Measurements from ENCODE around the gene ZNF133. TPM values are rescaled to one million over a fixed set of nuclear protein-coding genes. Genes with fewer than 3 reads are reported as not detected.
"Not testable (repeated sequence)": the region's sequence is repeated elsewhere in the genome, so short reads cannot be mapped to it uniquely, and the experiment has no call there.

The ZNF133 gene
- polyA plus RNA-seq (ENCODE audit: insufficient read length in 4 of 4), result 10 to 100 TPM; 24.9 to 36.3 (median 27.5) TPM

DNA sequence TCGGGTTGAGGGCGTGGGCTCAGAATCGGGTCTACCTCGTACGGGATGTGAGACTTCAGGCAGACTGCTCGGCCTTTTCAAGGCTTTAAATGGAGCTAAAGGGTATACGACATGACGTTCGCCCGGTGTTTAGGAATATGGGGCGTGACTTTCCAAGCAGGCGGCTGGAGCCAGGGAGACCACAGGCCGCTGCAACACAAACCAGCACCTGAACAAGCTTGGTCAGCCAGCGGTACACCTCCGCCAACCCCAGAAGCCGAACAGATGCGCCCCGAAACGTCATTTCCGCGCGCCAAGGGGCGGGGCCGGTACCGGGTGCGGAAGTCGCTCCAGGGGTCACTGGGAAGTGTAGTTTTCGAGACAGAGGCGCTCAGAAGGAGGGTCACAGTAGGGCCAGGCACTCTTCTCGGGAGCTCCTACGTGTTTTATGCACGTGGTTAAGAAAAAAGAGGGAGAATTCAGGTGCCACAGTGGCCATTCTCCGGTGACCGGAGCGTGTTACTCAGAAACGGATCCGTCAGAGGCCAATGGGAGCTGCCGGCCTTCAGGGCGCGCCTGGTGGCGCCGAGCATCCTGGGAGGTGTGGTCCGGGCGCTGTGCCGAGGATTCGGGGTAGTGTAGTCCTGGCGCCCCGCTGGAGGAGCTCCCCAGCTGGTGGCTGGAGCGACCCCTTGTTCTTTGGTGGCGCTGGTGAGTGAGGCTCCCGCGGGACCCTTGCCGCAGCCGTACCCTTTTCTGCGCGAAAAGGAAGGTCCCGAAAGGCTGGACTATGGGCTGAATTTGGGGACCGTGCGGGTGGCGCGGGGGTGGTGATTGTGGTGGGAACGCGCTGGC, at the start of gene ZNF133:
TSS of gene ZNF133 (plus strand) at position 613 of the 834 bp plus-strand sequence. CDS start 17,160 bp downstream, outside the sequence.
- DNase-seq (ENCODE audit: low read depth in 4 of 4, low spot score in 3 of 4), result peak; percentile 94 to 97 (median 94)

DNA sequence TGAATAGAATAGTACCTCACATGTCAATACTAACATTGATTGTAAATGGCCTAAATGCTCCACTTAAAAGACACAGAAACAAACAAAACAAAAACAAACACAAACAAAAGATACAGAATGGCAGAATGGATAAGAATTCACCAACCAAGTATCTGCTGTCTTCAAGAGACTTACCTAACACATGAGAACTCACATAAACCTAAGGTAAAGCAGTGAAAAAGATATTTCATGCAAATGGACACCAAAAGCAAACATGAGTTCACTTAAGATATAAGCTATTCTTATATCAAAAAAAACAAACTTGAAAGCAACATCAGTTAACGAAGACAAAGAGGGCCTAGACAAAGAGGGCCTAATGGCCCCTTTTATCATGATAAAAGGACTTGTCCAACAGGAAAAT, 47.3 kb upstream of the ZNF133 start:
- DNase-seq (ENCODE audit: low read depth in 4 of 4, low spot score in 3 of 4), result no peak

DNA sequence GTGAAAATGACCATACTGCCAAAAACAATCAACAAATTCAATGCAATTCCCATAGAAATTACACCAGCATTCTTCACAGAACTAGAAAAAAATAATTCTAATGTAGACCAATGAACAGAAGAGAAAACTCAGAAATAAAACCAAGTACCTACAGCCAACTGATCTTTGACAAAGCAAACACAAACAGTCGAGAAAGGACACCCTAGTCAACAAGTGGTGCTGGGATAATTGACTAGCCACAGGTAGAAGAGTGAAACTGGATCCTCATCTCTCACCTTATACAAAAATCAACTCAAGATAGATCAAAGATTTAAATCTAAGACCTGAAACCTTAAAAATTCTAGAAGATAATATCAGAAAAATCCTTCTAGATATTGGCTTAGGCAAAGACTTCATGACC, 44.5 kb upstream of the ZNF133 start:
- no peak for DNase-seq (ENCODE audit: low read depth in 4 of 4, low spot score in 3 of 4)

DNA sequence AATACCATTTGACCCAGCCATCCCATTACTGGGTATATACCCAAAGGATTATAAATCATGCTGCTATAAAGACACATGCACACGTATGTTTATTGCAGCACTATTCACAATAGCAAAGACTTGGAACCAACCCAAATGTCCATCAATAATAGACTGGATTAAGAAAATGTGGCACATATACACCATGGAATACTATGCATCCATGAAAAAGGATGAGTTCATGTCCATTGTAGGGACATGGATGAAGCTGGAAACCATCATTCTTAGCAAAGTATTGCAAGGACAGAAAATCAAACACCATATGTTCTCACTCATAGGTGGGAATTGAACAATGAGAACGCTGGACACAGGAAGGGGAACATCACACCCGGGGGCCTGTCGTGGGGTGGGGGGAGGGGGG, 39.8 kb upstream of the ZNF133 start:
- DNase-seq (ENCODE audit: low read depth in 4 of 4, low spot score in 3 of 4), result not testable (repeated sequence)

- no peak for DNase-seq (ENCODE audit: low read depth in 4 of 4, low spot score in 3 of 4)
Observed at GRCh38 chr20:18250217-18250616, 38.1 kb upstream of the ZNF133 start.

- DNase-seq (ENCODE audit: low read depth in 4 of 4, low spot score in 3 of 4), result no peak
Observed at GRCh38 chr20:18252597-18253451, 35.5 kb upstream of the ZNF133 start.

DNA sequence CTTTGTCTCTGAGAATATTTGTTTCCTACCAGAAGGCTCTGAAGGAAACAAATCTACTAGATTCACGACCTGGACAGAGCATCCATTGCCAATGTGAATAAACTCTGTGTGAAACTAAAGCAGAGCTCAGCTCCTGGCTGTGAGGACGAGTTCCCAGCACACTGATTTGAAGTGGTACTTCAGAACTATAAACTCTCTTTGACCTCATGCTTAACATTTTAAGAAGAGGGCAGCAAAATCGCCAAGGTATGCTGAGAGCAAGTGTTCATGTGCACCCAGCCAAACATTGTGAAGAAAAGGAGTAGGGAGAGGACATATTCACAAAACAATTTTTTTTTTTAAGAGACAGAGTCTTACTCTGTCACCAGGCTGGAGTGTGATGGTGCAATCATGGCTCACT, 33.7 kb upstream of the ZNF133 start:
- no peak for DNase-seq (ENCODE audit: low read depth in 4 of 4, low spot score in 3 of 4)

- DNase-seq (ENCODE audit: low read depth in 4 of 4, low spot score in 3 of 4), result no peak
Observed at GRCh38 chr20:18255526-18255925, 32.8 kb upstream of the ZNF133 start.

DNA sequence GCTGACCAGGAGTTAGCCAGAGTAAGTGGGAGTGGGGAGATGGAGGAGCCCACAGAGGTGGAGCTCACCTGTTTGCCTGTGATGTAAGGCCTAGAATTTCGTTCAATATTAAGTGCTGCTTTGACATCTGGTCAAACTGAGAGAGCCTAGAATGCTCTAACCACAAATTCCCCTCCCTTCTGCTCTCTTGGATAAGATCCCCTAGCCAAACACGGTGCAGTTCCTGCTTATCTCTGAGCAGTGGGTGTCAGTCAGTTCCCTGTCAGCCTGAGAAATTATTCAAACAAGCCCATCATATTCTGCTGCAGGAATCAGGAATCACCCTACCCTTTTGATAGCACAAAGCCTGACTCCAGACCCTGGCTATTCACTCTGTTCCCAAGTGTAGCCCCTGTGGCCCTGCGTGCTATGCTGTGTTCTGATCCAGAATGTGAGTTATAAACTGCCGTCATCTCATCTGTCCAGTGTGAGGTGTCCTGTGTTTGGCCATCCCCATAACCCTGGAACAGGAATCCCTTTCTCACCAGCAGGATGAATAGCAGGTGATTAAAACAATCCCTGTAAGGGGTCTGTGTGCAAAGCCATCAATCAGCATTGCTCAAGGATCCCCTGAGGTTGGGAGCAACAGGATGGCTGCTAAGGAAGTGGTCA, 31.8 kb upstream of the ZNF133 start:
- DNase-seq (ENCODE audit: low read depth in 4 of 4, low spot score in 3 of 4), result no peak

DNA sequence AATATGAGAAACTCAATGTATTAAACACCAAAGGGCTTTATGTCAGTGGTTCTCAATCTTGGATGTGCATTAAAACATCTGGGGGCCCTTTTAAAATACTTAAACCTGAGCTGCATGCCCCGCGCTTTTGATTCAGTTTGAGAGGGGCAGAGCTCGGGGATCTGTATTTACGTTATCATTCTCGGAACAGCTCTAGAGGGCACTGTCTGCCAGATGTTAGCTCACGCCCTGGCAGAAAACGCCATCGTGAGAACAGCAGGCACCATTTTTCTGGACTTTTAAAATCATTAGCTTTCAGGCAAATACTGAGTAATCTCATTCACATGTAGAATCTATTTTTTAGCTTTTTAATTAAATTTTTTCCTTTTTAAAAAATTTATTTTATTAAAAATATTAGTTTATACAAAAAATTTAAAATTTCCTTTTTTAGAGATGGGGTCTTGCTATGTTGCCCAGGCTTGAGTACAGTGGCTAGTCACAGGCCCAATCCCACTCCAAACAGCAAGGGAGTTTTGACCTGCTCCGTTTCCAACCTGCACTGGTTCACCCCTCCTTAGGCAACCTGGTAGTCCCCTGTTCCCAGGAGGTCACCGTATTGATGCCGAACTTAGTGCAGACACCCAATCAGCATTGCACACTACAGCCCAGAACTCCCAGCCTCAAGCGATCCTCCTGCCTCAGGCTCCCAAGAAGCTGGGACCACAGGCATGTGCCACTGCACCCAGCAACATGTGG, 30.0 kb upstream of the ZNF133 start:
- no peak for DNase-seq (ENCODE audit: low read depth in 4 of 4, low spot score in 3 of 4)

GRCh38 chr20:18259730-18260129, 28.6 kb upstream of the ZNF133 start:
- no peak for DNase-seq (ENCODE audit: low read depth in 4 of 4, low spot score in 3 of 4)

DNA sequence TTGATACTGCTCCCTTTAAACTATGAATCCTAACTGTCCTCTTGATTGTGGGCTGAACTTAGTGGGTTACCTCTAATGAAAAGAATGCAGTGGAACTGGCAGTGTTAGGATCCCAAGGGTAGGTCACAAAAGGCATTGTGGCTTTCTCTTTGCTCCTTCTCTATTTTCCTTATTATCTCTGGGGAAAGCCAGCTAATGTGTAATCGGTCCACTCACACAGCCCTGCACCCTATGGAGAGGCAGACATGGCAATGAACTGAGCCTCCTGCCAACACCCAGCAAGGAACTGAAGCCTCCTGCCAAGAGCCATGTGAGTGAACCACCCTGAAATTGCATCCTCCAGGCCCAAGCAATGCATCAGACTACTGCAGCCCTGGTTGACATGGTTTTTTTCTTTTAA, 24.6 kb upstream of the ZNF133 start:
- no peak for DNase-seq (ENCODE audit: low read depth in 4 of 4, low spot score in 3 of 4)

GRCh38 chr20:18265441-18265840, 22.9 kb upstream of the ZNF133 start:
- DNase-seq (ENCODE audit: low read depth in 4 of 4, low spot score in 3 of 4), result no peak

- DNase-seq (ENCODE audit: low read depth in 4 of 4, low spot score in 3 of 4), result no peak
Observed at GRCh38 chr20:18266282-18266681, 22.0 kb upstream of the ZNF133 start.

- DNase-seq (ENCODE audit: low read depth in 4 of 4, low spot score in 3 of 4), result no peak
Observed at GRCh38 chr20:18267815-18268214, 20.5 kb upstream of the ZNF133 start.

DNA sequence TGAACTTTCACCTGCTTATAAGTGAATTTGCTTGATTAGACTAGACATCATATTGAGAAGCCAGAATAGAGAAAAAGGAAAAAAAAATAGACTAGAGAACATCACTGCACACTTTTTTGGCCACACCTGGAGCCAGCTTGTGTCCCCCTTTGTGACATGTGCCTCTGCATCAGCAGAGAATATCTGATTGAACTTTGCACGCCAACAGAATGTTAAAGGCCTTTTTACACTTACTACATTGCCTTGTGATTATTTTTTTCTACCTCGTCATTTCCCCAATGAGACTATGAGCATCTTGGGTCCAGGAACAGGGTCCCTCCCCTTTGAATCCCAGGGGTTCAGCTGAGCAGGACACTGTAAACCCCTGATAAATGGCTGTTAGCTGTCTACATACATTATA, 17.2 kb upstream of the ZNF133 start:
- no peak for DNase-seq (ENCODE audit: low read depth in 4 of 4, low spot score in 3 of 4)

DNA sequence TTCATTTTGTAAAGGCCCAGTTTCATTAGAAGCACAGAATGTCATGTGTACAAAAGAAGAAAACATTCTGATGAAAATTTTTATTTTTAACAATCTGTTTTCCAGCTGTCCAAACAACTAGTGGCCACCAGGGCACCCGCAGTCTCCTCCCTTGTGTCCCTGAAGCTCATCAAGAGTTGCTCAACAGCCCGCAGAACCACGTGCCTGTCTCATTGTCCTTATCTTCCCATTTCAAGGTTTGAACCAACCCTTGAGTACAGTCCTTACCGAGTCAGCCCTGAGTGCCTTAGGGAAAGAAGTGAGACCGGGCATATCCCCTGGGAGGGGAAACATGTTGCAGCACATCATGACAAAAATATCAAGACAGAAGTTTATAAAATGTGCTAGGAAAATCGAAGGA, 15.9 kb upstream of the ZNF133 start:
- no peak for DNase-seq (ENCODE audit: low read depth in 4 of 4, low spot score in 3 of 4)

- no peak for DNase-seq (ENCODE audit: low read depth in 4 of 4, low spot score in 3 of 4)
Observed at GRCh38 chr20:18273738-18274137, 14.6 kb upstream of the ZNF133 start.

- DNase-seq (ENCODE audit: low read depth in 4 of 4, low spot score in 3 of 4), result not testable (repeated sequence)
Observed at GRCh38 chr20:18275960-18276359, 12.4 kb upstream of the ZNF133 start.

DNA sequence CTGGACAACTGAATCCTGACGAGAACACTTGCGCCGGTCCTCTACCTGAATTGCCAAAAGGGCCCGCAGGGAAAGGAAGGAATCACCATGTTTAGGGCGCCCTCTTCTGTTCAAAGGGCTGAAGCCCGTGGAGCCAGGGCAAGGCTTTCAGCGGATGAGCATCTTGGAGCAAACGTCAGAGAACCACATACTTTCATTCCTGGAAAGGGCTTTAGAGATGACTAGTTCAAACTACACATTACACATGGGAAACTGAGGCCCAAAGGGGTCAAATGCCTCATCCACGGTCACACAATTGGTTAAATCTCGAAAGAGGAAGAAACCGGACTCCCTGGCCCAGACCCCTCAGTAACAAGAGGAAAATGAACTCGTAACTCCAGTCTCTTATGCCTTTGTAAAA, 11.5 kb upstream of the ZNF133 start:
- peak; percentile 27 to 64 (median 37) for DNase-seq (ENCODE audit: low read depth in 4 of 4, low spot score in 3 of 4)

Data from left renal pelvis (tissue), 4 donors.